Stimulated activated CD8-positive, alpha-beta memory T cell treated with anti-CD3 and anti-CD28 coated beads, Interleukin-4, amount 100 ng/mL, for 4 hours (primary cell): Measurements from ENCODE around the gene SLIT3.

Experiments
- DNase-seq, 2 donors: peaks; one replicate each; pipeline ENCODE4 v3.0.0-alpha.2; 2020; ENCODE audit warnings: low read depth in 2 of 2, low spot score in 1 of 2

SLIT3 gene

GRCh38 chr5:169272111-169272510, 28.8 kb downstream of the SLIT3 start:
- DNase-seq: no peak

GRCh38 chr5:169270827-169271226, 30.1 kb downstream of the SLIT3 start:
- DNase-seq: no peak

- DNase-seq: no peak
Observed at GRCh38 chr5:169268019-169268418, 32.9 kb downstream of the SLIT3 start.

- DNase-seq: no peak
Observed at GRCh38 chr5:169265888-169266287, 35.1 kb downstream of the SLIT3 start.

GRCh38 chr5:169263591-169263990, 37.3 kb downstream of the SLIT3 start:
- DNase-seq: no peak

GRCh38 chr5:169260896-169261569, 39.9 kb downstream of the SLIT3 start:
- no peak for DNase-seq

GRCh38 chr5:169258372-169259000, 42.5 kb downstream of the SLIT3 start:
- no peak for DNase-seq

- DNase-seq: no peak
Observed at GRCh38 chr5:169256191-169256590, 44.7 kb downstream of the SLIT3 start.

GRCh38 chr5:169253071-169253470, 47.9 kb downstream of the SLIT3 start:
- DNase-seq: no peak

GRCh38 chr5:169251333-169252084, 49.4 kb downstream of the SLIT3 start:
- DNase-seq: no peak

- DNase-seq: no peak
Observed at GRCh38 chr5:169250887-169251286, 50.1 kb downstream of the SLIT3 start.

GRCh38 chr5:169248996-169249395, 51.9 kb downstream of the SLIT3 start:
- no peak for DNase-seq

GRCh38 chr5:169248550-169248949, 52.4 kb downstream of the SLIT3 start:
- no peak for DNase-seq

GRCh38 chr5:169244812-169245211, 56.1 kb downstream of the SLIT3 start:
- DNase-seq: no peak

GRCh38 chr5:169243651-169244422, 57.1 kb downstream of the SLIT3 start:
- DNase-seq: no peak

- DNase-seq: no peak
Observed at GRCh38 chr5:169242849-169243186, 58.1 kb downstream of the SLIT3 start.

GRCh38 chr5:169242175-169242848, 58.6 kb downstream of the SLIT3 start:
- DNase-seq: no peak

GRCh38 chr5:169229342-169229892, 71.5 kb downstream of the SLIT3 start:
- no peak for DNase-seq

GRCh38 chr5:169226895-169227294, 74.0 kb downstream of the SLIT3 start:
- no peak for DNase-seq

- no peak for DNase-seq
Observed at GRCh38 chr5:169225830-169226356, 75.0 kb downstream of the SLIT3 start.

GRCh38 chr5:169223595-169223953, 77.4 kb downstream of the SLIT3 start:
- DNase-seq: no peak
